Tibial nerve (tissue), 4 donors: Measurements from ENCODE around the gene OTOP3.

ENCODE experiments used
- EP300 ChIP-seq, 2 donors: sonication (generic); formaldehyde crosslinking; IDR thresholded peaks; one replicate each; pipeline ENCODE4 v1.6.1; 2017; ENCODE audit warnings: antibody characterized with exemption in 2 of 2, mild to moderate bottlenecking in 1 of 2
- POLR2A ChIP-seq, 2 donors: fragments of 450-650 bp; IDR thresholded peaks; one replicate each; pipeline ENCODE4 v1.6.1; 2017; ENCODE audit warnings: antibody characterized with exemption in 2 of 2, mild to moderate bottlenecking in 2 of 2, moderate library complexity in 2 of 2
- TF ChIP-seq, protein P1 (sequence below), 5 experiments: fragments of 200-600 bp in 3 of 5; fragments of 450-650 bp in 2 of 5; sonication (generic) in 3 of 5; IDR thresholded peaks; one replicate each; pipeline ENCODE4 v1.5.1; 2016 to 2019; ENCODE audit warnings: antibody characterized with exemption in 5 of 5, mild to moderate bottlenecking in 3 of 5, moderate library complexity in 2 of 5

- TF ChIP-seq EP300 (IDR thresholded peaks at IDR 0.05) (no peak), POLR2A (IDR thresholded peaks at IDR 0.05) (no peak)
- TF ChIP-seq, protein P1, sequence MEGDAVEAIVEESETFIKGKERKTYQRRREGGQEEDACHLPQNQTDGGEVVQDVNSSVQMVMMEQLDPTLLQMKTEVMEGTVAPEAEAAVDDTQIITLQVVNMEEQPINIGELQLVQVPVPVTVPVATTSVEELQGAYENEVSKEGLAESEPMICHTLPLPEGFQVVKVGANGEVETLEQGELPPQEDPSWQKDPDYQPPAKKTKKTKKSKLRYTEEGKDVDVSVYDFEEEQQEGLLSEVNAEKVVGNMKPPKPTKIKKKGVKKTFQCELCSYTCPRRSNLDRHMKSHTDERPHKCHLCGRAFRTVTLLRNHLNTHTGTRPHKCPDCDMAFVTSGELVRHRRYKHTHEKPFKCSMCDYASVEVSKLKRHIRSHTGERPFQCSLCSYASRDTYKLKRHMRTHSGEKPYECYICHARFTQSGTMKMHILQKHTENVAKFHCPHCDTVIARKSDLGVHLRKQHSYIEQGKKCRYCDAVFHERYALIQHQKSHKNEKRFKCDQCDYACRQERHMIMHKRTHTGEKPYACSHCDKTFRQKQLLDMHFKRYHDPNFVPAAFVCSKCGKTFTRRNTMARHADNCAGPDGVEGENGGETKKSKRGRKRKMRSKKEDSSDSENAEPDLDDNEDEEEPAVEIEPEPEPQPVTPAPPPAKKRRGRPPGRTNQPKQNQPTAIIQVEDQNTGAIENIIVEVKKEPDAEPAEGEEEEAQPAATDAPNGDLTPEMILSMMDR (IDR thresholded peaks at IDR 0.05) = peak; percentile 67 to 92 (median 84)
Measured at GRCh38 chr17:74961657-74962350, 26.1 kb downstream of the OTOP3 start.
